ENCODE measurements around the gene MAP4K3. TPM values are rescaled to one million over a fixed set of nuclear protein-coding genes. Genes with fewer than 3 reads are reported as not detected.
A peak's percentile ranks its signal among the peaks of the same experiment; 100 is the strongest.
"Not testable (repeated sequence)": the region's sequence is repeated elsewhere in the genome, so short reads cannot be mapped to it uniquely, and the experiment has no call there.

The MAP4K3 gene
- total and polyA plus RNA-seq, 9 donors: 24.9 to 43.2 (median 28.3) TPM

DNA sequence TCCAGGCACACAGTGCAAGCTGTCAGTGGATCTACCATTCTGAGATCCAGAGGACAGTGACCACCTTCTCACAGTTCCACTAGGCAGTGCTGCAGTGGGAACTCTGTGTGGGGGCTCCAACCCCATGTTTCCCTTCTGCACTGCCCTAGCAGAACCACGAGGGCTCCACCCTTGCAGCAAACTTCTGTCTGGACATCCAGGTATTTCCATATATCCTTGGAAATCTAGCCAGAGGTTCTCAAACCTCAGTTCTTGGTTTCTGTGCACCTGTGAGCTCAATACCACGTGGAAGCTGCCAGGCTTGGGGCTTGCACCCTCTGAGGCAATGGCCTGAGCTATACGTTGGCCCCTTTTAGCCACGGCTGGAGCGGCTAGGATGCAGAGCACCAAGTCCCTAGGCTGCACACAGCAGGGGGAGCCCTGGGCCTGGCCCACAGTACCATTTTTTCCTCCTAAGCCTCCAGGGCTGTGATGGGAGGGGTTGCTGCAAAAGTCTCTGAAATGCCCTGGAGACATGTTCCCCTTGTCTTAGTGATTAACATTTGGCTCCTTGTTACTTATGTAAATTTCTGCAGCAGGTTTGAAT lies 77.5 kb downstream of the MAP4K3 start:
- H3K9me3 ChIP-seq (replicated peaks; ENCODE audit: control insufficient read depth, low read depth, low read length): peaks cover 32% of the 10 kb centered on the region
- peaks cover 7% of the 10 kb centered on the region for H3K36me3 ChIP-seq (ENCODE audit: control insufficient read depth, insufficient read depth, low read length)
- no peak for DNase-seq
- H3K27ac ChIP-seq (ENCODE audit: low read length): no peak overlapping the region
- H3K27me3 ChIP-seq (ENCODE audit: control insufficient read depth, insufficient read depth, low read length): no peaks in the 10 kb centered on the region
- no peaks in the 10 kb centered on the region for H3K4me1 ChIP-seq (ENCODE audit: control insufficient read depth, insufficient read depth, low read length)
- H3K4me3 ChIP-seq (ENCODE audit: low read length): no peak overlapping the region
- WGBS (ENCODE audit: insufficient coverage): 100% methylated on average over 4 of the region's 5 CpGs

DNA sequence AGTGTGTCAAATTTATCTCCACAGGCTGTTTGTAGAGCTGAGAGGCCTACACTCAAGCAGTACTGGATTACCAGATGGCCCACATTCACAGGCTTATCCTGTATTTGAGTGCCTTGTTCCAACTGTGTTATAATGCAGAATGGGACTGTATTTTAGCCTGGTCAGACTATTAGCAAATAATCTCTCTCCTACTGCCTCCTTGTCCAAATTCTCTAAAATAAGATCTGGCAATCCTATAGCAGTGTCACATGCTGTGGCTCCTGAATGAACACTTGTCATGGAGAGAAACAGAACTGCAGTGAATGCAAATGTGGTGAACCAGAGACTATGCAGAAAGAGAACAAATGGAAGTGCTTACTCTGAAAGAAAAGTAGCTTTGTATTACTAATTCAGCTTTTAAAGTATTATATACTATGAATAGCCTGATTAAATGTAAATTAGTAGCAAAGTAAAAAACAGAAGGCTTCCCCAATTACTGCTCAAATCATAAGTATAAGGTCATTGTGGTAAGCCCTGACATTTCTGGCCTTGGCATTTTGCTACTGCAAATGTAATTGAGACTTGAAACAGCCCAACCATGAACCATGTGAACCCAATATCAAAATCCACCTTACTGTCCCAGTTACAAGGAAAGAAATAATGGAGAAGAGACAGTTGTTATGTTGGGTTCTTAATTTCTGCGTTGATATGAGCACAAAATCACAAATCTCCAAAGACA lies 80.0 kb downstream of the MAP4K3 start:
- Histone ChIP-seq H3K36me3 (ENCODE audit: control insufficient read depth, insufficient read depth, low read length) (peaks cover 7% of the 10 kb centered on the region), H3K4me1 (ENCODE audit: control insufficient read depth, insufficient read depth, low read length) (no peaks in the 10 kb centered on the region), H3K9me3 (replicated peaks; ENCODE audit: control insufficient read depth, low read depth, low read length) (peaks cover 24% of the 10 kb centered on the region), H3K27me3 (ENCODE audit: control insufficient read depth, insufficient read depth, low read length) (no peaks in the 10 kb centered on the region), H3K27ac (ENCODE audit: low read length) (no peak overlapping the region), H3K4me3 (ENCODE audit: low read length) (no peak overlapping the region)
- no CpG with 5 or more reads among the region's 1 CpG for WGBS (ENCODE audit: insufficient coverage)
- peak; percentile 65 for DNase-seq

DNA sequence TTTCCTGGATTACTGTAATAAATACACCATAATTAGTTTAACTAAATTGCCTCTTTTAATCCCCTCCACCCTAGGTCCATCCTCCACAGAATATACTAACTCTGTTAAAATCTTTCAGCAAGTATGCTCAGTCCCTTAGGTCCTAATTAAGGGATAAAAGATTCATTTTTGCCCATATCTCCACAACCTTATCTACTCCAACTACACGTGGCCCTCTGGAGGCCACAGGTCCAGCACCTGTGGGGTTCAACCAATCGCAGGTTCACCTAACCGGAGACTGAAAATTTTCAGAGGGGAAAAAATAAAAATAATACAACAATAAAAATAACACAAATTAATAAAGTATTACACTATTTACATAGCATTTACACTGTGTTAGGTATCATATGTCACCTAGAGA lies 86.4 kb downstream of the MAP4K3 start:
- DNase-seq: no peak
- Histone ChIP-seq H3K4me3 (ENCODE audit: low read length) (no peak overlapping the region), H3K9me3 (replicated peaks; ENCODE audit: control insufficient read depth, low read depth, low read length) (no peaks in the 10 kb centered on the region), H3K36me3 (ENCODE audit: control insufficient read depth, insufficient read depth, low read length) (peaks cover 2% of the 10 kb centered on the region), H3K4me1 (ENCODE audit: control insufficient read depth, insufficient read depth, low read length) (no peaks in the 10 kb centered on the region), H3K27me3 (ENCODE audit: control insufficient read depth, insufficient read depth, low read length) (no peaks in the 10 kb centered on the region), H3K27ac (ENCODE audit: low read length) (no peak overlapping the region)
- no CpG with 5 or more reads among the region's 3 CpGs for WGBS (ENCODE audit: insufficient coverage)

DNA sequence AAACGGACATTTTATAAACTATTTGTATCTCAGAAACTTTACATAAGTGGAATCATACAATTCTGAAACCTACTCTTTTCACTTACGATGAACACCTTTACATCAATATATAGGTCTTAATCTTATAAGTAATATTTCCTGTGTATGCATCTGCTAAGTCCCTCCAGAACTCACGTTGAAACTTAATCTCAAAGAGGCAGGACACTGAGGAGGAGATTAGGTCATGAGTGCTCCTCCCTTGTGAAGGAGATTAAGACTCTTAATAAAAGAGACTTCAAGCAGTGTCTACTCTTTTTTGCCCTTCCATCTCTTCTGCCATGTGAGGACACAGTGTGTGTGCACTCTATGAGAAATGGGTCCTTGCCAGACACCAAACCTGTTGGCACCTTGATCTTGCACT lies 98.6 kb downstream of the MAP4K3 start:
- Histone ChIP-seq H3K4me3 (ENCODE audit: low read length) (no peak overlapping the region), H3K9me3 (replicated peaks; ENCODE audit: control insufficient read depth, low read depth, low read length) (no peaks in the 10 kb centered on the region), H3K27ac (ENCODE audit: low read length) (no peak overlapping the region), H3K4me1 (ENCODE audit: control insufficient read depth, insufficient read depth, low read length) (no peaks in the 10 kb centered on the region), H3K27me3 (ENCODE audit: control insufficient read depth, insufficient read depth, low read length) (no peaks in the 10 kb centered on the region), H3K36me3 (ENCODE audit: control insufficient read depth, insufficient read depth, low read length) (no peaks in the 10 kb centered on the region)
- WGBS (ENCODE audit: insufficient coverage): 100% methylated on average over 1 of the region's 3 CpGs
- DNase-seq: no peak

DNA sequence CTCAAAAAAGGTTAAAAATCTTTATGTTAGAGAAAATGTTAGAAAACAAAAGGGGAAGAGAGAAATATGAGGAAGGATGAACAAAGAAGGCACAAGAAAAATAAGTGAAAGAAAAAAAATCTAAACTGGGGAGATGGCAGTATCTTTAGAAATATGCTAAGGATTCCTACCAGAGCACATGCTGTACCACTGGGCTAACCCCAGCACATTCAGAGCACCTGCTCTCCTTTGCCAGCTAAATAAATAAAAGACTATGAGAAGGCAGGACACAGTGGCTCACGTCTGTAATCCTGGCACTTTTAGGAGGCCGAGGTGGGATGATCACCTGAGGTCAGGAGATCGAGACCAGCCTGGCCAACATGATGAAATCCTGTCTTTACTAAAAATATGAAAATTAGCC lies 101.2 kb downstream of the MAP4K3 start:
- DNase-seq: no peak
- Histone ChIP-seq H3K36me3 (ENCODE audit: control insufficient read depth, insufficient read depth, low read length) (no peaks in the 10 kb centered on the region), H3K4me3 (ENCODE audit: low read length) (no peak overlapping the region), H3K4me1 (ENCODE audit: control insufficient read depth, insufficient read depth, low read length) (no peaks in the 10 kb centered on the region), H3K9me3 (replicated peaks; ENCODE audit: control insufficient read depth, low read depth, low read length) (no peaks in the 10 kb centered on the region), H3K27me3 (ENCODE audit: control insufficient read depth, insufficient read depth, low read length) (no peaks in the 10 kb centered on the region), H3K27ac (ENCODE audit: low read length) (no peak overlapping the region)
- WGBS (ENCODE audit: insufficient coverage): 100% methylated on average over 2 of the region's 3 CpGs

DNA sequence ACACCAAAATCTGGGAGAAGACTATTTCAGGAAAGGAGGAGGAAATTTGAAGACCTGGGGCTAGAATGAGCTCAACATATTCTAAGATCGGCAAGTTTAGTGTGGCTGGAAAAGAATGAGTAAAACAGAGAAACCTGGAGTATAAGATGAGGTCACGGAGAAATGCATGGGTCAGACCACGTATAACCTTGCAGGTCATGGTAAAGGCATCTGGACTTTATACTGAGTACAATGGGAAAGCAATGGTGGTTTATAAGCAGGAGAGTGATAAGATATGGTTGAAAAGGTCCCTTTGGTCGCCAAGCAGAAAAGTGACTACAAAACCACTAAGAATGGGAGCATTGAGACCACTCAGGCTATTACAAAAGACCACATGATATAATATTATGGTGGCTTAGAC lies 102.1 kb downstream of the MAP4K3 start:
- no peaks in the 10 kb centered on the region for H3K36me3 ChIP-seq (ENCODE audit: control insufficient read depth, insufficient read depth, low read length)
- no peaks in the 10 kb centered on the region for H3K4me1 ChIP-seq (ENCODE audit: control insufficient read depth, insufficient read depth, low read length)
- H3K27me3 ChIP-seq (ENCODE audit: control insufficient read depth, insufficient read depth, low read length): no peaks in the 10 kb centered on the region
- H3K27ac ChIP-seq (ENCODE audit: low read length): no peak overlapping the region
- H3K9me3 ChIP-seq (replicated peaks; ENCODE audit: control insufficient read depth, low read depth, low read length): no peaks in the 10 kb centered on the region
- WGBS (ENCODE audit: insufficient coverage): 93% methylated on average over 3 of the region's 4 CpGs
- no peak for DNase-seq
- H3K4me3 ChIP-seq (ENCODE audit: low read length): no peak overlapping the region

DNA sequence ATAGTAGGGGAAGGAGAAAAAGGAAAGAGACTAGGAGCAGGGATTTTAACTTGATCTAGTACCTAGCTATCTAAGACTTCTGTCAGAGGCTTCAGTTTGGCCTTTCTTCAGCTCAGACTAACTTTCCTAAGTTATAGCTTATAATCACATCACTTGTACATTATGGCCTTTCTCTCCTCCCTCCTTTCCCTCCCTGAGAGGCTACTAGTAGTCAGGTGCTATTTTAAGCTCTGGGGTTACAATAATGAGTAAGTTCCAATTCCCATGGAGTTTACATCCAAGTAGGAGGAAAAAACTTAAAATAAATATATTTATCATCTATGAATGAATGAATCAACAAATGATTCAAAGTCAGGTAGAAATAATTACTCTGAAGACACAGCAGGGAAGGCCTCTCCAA lies 102.6 kb downstream of the MAP4K3 start:
- Histone ChIP-seq H3K9me3 (replicated peaks; ENCODE audit: control insufficient read depth, low read depth, low read length) (no peaks in the 10 kb centered on the region), H3K27ac (ENCODE audit: low read length) (no peak overlapping the region), H3K4me3 (ENCODE audit: low read length) (no peak overlapping the region), H3K4me1 (ENCODE audit: control insufficient read depth, insufficient read depth, low read length) (no peaks in the 10 kb centered on the region), H3K36me3 (ENCODE audit: control insufficient read depth, insufficient read depth, low read length) (no peaks in the 10 kb centered on the region), H3K27me3 (ENCODE audit: control insufficient read depth, insufficient read depth, low read length) (no peaks in the 10 kb centered on the region)
- no peak for DNase-seq

DNA sequence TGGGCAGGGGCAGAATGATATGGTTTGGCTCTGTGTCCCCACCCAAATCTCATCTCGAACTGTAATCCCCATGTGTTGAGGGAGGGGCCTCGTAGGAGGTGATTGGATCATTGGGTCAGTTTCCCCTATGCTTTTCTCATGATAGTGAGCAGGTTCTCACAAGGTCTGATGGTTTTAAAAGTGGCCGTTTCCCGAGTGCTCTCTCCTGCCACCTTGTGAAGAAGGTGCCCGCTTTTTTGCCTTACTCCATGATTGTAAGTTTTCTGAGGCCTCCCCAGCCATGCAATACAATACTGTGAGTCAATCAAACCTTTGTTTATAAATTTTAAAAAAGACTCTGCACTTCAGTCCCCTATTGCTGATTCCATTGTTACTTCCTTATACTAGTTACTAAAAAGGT lies 110.4 kb downstream of the MAP4K3 start:
- Histone ChIP-seq H3K27me3 (ENCODE audit: control insufficient read depth, insufficient read depth, low read length) (no peaks in the 10 kb centered on the region), H3K36me3 (ENCODE audit: control insufficient read depth, insufficient read depth, low read length) (peaks cover 6% of the 10 kb centered on the region), H3K4me1 (ENCODE audit: control insufficient read depth, insufficient read depth, low read length) (no peaks in the 10 kb centered on the region), H3K27ac (ENCODE audit: low read length) (no peak overlapping the region), H3K4me3 (ENCODE audit: low read length) (no peak overlapping the region), H3K9me3 (replicated peaks; ENCODE audit: control insufficient read depth, low read depth, low read length) (no peaks in the 10 kb centered on the region)
- whole genome bisulfite sequencing (ENCODE audit: insufficient coverage): no CpG with 5 or more reads among the region's 5 CpGs
- DNase-seq: no peak

DNA sequence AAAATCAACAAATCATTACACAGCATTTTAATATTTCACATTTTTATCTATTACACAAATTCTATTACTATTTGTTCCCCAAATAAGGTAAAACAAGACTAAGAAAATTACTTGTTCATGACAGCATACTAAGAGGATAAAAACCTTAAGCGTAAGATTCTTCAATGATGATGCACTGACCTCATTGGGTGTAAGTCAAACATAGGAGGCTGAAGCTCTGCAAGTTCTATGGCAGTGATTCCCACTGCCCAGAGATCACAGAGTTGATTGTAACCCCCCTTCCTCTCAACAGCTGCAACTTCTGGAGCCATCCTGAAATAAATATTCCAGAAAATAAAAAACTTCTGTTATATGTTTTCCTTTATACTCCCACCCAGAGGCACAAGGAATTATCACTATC lies 111.1 kb downstream of the MAP4K3 start:
- Histone ChIP-seq H3K9me3 (replicated peaks; ENCODE audit: control insufficient read depth, low read depth, low read length) (no peaks in the 10 kb centered on the region), H3K36me3 (ENCODE audit: control insufficient read depth, insufficient read depth, low read length) (peaks cover 6% of the 10 kb centered on the region), H3K4me3 (ENCODE audit: low read length) (no peak overlapping the region), H3K27me3 (ENCODE audit: control insufficient read depth, insufficient read depth, low read length) (no peaks in the 10 kb centered on the region), H3K4me1 (ENCODE audit: control insufficient read depth, insufficient read depth, low read length) (no peaks in the 10 kb centered on the region), H3K27ac (ENCODE audit: low read length) (no peak overlapping the region)
- no peak for DNase-seq
- no CpG with 5 or more reads among the region's 1 CpG for WGBS (ENCODE audit: insufficient coverage)

DNA sequence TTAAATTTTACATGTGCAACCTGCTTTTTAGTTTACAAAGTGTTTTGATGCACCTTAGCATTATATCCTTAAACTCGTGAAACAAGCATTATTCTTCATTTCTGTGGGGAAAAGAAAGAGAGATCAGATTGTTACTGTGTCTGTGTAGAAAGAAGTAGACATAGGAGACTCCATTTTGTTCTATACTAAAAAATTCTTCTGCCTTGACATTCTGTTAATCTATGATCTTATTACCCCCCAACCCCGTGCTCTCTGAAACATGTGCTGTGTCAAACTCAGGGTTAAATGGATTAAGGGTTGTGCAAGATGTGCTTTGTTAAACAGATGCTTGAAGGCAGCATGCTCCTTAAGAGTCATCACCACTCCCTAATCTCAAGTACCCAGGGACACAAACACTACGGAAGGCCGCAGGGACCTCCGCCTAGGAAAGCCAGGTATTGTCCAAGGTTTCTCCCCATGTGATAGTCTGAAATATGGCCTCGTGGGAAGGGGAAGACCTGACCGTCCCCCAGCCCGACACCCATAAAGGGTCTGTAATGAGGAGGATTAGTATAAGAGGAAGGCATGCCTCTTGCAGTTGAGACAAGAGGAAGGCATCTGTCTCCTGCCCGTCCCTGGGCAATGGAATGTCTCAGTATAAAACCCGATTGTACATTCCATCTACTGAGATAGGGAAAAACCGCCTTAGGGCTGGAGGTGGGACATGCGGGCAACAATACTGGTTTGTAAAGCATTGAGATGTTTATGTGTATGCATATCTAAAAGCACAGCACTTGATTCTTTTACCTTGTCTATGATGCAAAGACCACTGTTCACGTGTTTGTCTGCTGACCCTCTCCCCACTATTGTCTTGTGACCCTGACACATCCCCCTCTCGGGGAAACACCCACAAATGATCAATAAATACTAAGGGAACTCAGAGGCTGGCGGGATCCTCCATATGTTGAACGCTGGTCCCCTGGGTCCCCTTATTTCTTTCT lies 115.7 kb downstream of the MAP4K3 start:
- H3K36me3 ChIP-seq (ENCODE audit: control insufficient read depth, insufficient read depth, low read length); DNase-seq; H3K27me3 ChIP-seq (ENCODE audit: control insufficient read depth, insufficient read depth, low read length); H3K9me3 ChIP-seq (replicated peaks; ENCODE audit: control insufficient read depth, low read depth, low read length); H3K27ac ChIP-seq (ENCODE audit: low read length); H3K4me3 ChIP-seq (ENCODE audit: low read length); H3K4me1 ChIP-seq (ENCODE audit: control insufficient read depth, insufficient read depth, low read length): not testable (repeated sequence)
- WGBS (ENCODE audit: insufficient coverage): 100% methylated on average over 1 of the region's 16 CpGs
